Measurements from ENCODE around the gene NKIRAS1. TPM values are rescaled to one million over a fixed set of nuclear protein-coding genes. Genes with fewer than 3 reads are reported as not detected.

Gene NKIRAS1
- total RNA-seq, 2 donors from 2014 or later: 6.3 to 6.9 TPM

DNA sequence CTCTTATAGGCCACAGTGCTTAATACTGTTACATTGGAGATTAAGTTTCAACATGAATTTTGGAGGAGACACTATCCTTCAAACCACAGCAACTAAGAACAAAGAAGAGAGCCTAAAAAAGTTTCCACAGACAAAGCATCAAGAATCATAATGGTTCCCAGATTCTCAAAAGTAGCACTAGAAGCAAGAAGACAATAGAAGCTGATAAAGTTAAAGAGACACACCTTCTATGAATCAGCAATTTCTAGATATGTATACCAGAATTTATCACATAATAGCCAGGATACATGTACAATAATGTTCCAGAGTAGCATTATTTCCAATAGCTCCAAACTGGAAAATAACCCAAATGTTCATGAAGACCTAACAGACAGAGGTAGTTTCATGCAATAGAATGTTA is 12.2 kb downstream of the NKIRAS1 start:
- no peak overlapping the region for H3K9ac ChIP-seq (ENCODE audit: extremely low read depth, low read length, poor library complexity, severe bottlenecking)
- DNase-seq: no peak
- H3K27me3 ChIP-seq (ENCODE audit: control insufficient read depth, insufficient read depth, low read length, poor library complexity, severe bottlenecking): no peaks in the 10 kb centered on the region
- H3K27me3 Mint-ChIP-seq (ENCODE audit: insufficient read depth): no peaks in the 10 kb centered on the region
- TF ChIP-seq, protein P1, sequence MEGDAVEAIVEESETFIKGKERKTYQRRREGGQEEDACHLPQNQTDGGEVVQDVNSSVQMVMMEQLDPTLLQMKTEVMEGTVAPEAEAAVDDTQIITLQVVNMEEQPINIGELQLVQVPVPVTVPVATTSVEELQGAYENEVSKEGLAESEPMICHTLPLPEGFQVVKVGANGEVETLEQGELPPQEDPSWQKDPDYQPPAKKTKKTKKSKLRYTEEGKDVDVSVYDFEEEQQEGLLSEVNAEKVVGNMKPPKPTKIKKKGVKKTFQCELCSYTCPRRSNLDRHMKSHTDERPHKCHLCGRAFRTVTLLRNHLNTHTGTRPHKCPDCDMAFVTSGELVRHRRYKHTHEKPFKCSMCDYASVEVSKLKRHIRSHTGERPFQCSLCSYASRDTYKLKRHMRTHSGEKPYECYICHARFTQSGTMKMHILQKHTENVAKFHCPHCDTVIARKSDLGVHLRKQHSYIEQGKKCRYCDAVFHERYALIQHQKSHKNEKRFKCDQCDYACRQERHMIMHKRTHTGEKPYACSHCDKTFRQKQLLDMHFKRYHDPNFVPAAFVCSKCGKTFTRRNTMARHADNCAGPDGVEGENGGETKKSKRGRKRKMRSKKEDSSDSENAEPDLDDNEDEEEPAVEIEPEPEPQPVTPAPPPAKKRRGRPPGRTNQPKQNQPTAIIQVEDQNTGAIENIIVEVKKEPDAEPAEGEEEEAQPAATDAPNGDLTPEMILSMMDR (conservative IDR thresholded peaks at IDR 0.05): no peak
- no peaks in the 10 kb centered on the region for H3K4me1 ChIP-seq (ENCODE audit: control insufficient read depth, insufficient read depth, low read length)
- no peak overlapping the region for H3K4me3 Mint-ChIP-seq
- peaks cover 45% of the 10 kb centered on the region for H3K9me3 ChIP-seq (ENCODE audit: control insufficient read depth, low read length)
- no peak overlapping the region for H3K4me3 ChIP-seq (ENCODE audit: low read length)
- peaks cover 64% of the 10 kb centered on the region for H3K36me3 ChIP-seq (ENCODE audit: control insufficient read depth, insufficient read depth, low read length)
- H3K36me3 Mint-ChIP-seq (ENCODE audit: low read depth): peaks cover 67% of the 10 kb centered on the region
- no peak overlapping the region for H3K27ac Mint-ChIP-seq
- no peak overlapping the region for H3K27ac ChIP-seq (ENCODE audit: low read depth, low read length)
- peaks cover 12% of the 10 kb centered on the region for H3K9me3 Mint-ChIP-seq
- H3K4me1 Mint-ChIP-seq: no peaks in the 10 kb centered on the region

DNA sequence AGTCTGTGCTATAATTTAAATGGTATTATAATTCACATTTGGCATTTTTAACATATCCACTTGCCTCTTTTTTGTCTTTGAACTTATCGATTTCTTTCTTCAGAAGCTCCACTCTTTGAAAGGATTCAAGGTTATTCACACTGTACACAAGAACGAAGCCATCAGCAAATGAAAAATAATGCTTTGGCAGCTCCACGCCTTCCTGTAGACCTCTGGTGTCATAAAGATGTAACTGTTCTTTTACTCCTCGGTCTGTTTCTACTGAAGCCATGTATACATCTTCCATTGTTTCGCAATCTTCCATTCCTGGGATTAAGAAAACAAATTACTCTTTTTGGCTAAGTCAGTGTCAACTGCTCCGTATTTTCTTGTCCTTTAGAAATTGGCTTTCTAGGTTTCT is 16.0 kb downstream of the NKIRAS1 start:
- peaks cover 81% of the 10 kb centered on the region for H3K9me3 ChIP-seq (ENCODE audit: control insufficient read depth, low read length)
- Mint-ChIP-seq H3K9me3 (peaks cover 44% of the 10 kb centered on the region), H3K4me1 (no peaks in the 10 kb centered on the region), H3K27me3 (ENCODE audit: insufficient read depth) (no peaks in the 10 kb centered on the region), H3K27ac (no peak overlapping the region), H3K4me3 (no peak overlapping the region), H3K36me3 (ENCODE audit: low read depth) (peaks cover 84% of the 10 kb centered on the region)
- no peak overlapping the region for H3K4me3 ChIP-seq (ENCODE audit: low read length)
- H3K4me1 ChIP-seq (ENCODE audit: control insufficient read depth, insufficient read depth, low read length): no peaks in the 10 kb centered on the region
- H3K9ac ChIP-seq (ENCODE audit: extremely low read depth, low read length, poor library complexity, severe bottlenecking): no peak overlapping the region
- 97% methylated on average over 6 of the region's 6 CpGs for WGBS, 2 experiments (ENCODE audit: insufficient coverage in 1 of 2, insufficient read length in 1 of 2)
- H3K27ac ChIP-seq (ENCODE audit: low read depth, low read length): no peak overlapping the region
- no peak for DNase-seq
- TF ChIP-seq, protein P1 (conservative IDR thresholded peaks at IDR 0.05): no peak
- no peaks in the 10 kb centered on the region for H3K27me3 ChIP-seq (ENCODE audit: control insufficient read depth, insufficient read depth, low read length, poor library complexity, severe bottlenecking)
- peaks cover 72% of the 10 kb centered on the region for H3K36me3 ChIP-seq (ENCODE audit: control insufficient read depth, insufficient read depth, low read length)

GRCh38 chr3:23895181-23895580 is 21.6 kb downstream of the NKIRAS1 start:
- 96 to 100% methylated on average over 3 to 4 of the region's 4 CpGs for WGBS, 2 experiments (ENCODE audit: insufficient coverage in 1 of 2, insufficient read length in 1 of 2)
- peaks cover 67% of the 10 kb centered on the region for H3K36me3 Mint-ChIP-seq (ENCODE audit: low read depth)
- no peak for DNase-seq
- H3K4me1 Mint-ChIP-seq: peaks cover 24% of the 10 kb centered on the region
- H3K27me3 Mint-ChIP-seq (ENCODE audit: insufficient read depth): no peaks in the 10 kb centered on the region
- TF ChIP-seq, protein P1 (conservative IDR thresholded peaks at IDR 0.05): no peak
- peaks cover 80% of the 10 kb centered on the region for H3K36me3 ChIP-seq (ENCODE audit: control insufficient read depth, insufficient read depth, low read length)
- no peak overlapping the region for H3K9ac ChIP-seq (ENCODE audit: extremely low read depth, low read length, poor library complexity, severe bottlenecking)
- H3K4me3 Mint-ChIP-seq: no peak overlapping the region
- H3K27me3 ChIP-seq (ENCODE audit: control insufficient read depth, insufficient read depth, low read length, poor library complexity, severe bottlenecking): no peaks in the 10 kb centered on the region
- no peak overlapping the region for H3K27ac ChIP-seq (ENCODE audit: low read depth, low read length)
- peaks cover 42% of the 10 kb centered on the region for H3K9me3 ChIP-seq (ENCODE audit: control insufficient read depth, low read length)
- no peak overlapping the region for H3K4me3 ChIP-seq (ENCODE audit: low read length)
- peaks cover 37% of the 10 kb centered on the region for H3K9me3 Mint-ChIP-seq
- peak overlapping the region; percentile 16 for H3K27ac Mint-ChIP-seq
- no peaks in the 10 kb centered on the region for H3K4me1 ChIP-seq (ENCODE audit: control insufficient read depth, insufficient read depth, low read length)

All from endodermal cell (in vitro differentiated cells).